ENCODE results near the gene SYTL4. TPM values are rescaled to one million over a fixed set of nuclear protein-coding genes. Genes with fewer than 3 reads are reported as not detected.

The SYTL4 gene
- polyA plus RNA-seq, 1 experiment = 3.3 TPM

- Histone ChIP-seq H3K27me3 (ENCODE audit: control insufficient read depth, insufficient read depth, low read length) (no peaks in the 10 kb centered on the region), H3K36me3 (ENCODE audit: control insufficient read depth, insufficient read depth, low read length) (no peaks in the 10 kb centered on the region), H3K4me3 (ENCODE audit: low read depth, low read length) (peak overlapping the region; percentile 68)
- no peak for TF ChIP-seq CTCF (IDR thresholded peaks at IDR 0.05; ENCODE audit: insufficient read depth, low read depth, low read length)
- no peak for DNase-seq (ENCODE audit: low read depth)
- ChIA-PET POLR2A (interaction anchor here (2.0 kb wide), 1 partner anchor 14 kb away, joined by 9 read pairs; no protein-coding TSS in a partner anchor), CTCF (interaction anchor here (0.7 to 2.6 kb wide), 8 partner anchors 9 to 130 kb away, joined by 3 to 18 read pairs (median 4); no protein-coding TSS in a partner anchor)
Measured at GRCh38 chrX:100635989-100636320, 96.0 kb downstream of the SYTL4 start.

GRCh38 chrX:100635040-100635439 is 96.9 kb downstream of the SYTL4 start:
- TF ChIP-seq CTCF (IDR thresholded peaks at IDR 0.05; ENCODE audit: insufficient read depth, low read depth, low read length) = no peak
- Histone ChIP-seq H3K36me3 (ENCODE audit: control insufficient read depth, insufficient read depth, low read length) (no peaks in the 10 kb centered on the region), H3K4me3 (ENCODE audit: low read depth, low read length) (no peak overlapping the region), H3K27me3 (ENCODE audit: control insufficient read depth, insufficient read depth, low read length) (no peaks in the 10 kb centered on the region)
- DNase-seq (ENCODE audit: low read depth) = no peak
- ChIA-PET POLR2A (no interaction called here), CTCF (interaction anchor here (1.0 kb wide), 1 partner anchor 8 kb away, joined by 4 read pairs; no protein-coding TSS in a partner anchor)

GRCh38 chrX:100625985-100626491 is 105.9 kb downstream of the SYTL4 start:
- POLR2A ChIA-PET = no interaction called here
- no peak for DNase-seq (ENCODE audit: low read depth)
- Histone ChIP-seq H3K27me3 (ENCODE audit: control insufficient read depth, insufficient read depth, low read length) (no peaks in the 10 kb centered on the region), H3K4me3 (ENCODE audit: low read depth, low read length) (no peak overlapping the region), H3K36me3 (ENCODE audit: control insufficient read depth, insufficient read depth, low read length) (no peaks in the 10 kb centered on the region)
- CTCF ChIA-PET = interaction anchor here (1.1 to 1.6 kb wide), 2 partner anchors 10 to 11 kb away, joined by 4 to 5 read pairs; partner anchors contain the start of gene TSPAN6
- TF ChIP-seq CTCF (IDR thresholded peaks at IDR 0.05; ENCODE audit: insufficient read depth, low read depth, low read length) = no peak

Other genes with a start within 250 kb of the SYTL4 start
- not detected in 2 replicates for gene TNMD, start 147.2 kb downstream of the SYTL4 start, polyA plus RNA-seq (2011; rRNA removed)
- 8.8 and 19.7 TPM in 2 replicates for gene TSPAN6, start 95.3 kb downstream of the SYTL4 start, polyA plus RNA-seq (2011; rRNA removed)
- gene SRPX2, start 87.9 kb downstream of the SYTL4 start, polyA plus RNA-seq (2011; rRNA removed) = 47.3 and 52.7 TPM in 2 replicates
- 20.4 and 21.4 TPM in 2 replicates for gene CSTF2, start 88.3 kb upstream of the SYTL4 start, polyA plus RNA-seq (2011; rRNA removed)
- gene NOX1, start 142.2 kb upstream of the SYTL4 start, polyA plus RNA-seq (2011; rRNA removed) = not detected in 2 replicates
- gene XKRX, start 196.8 kb upstream of the SYTL4 start, polyA plus RNA-seq (2011; rRNA removed) = 0.02 TPM in 1 of 2 replicates, not detected in the other
- not detected in 2 replicates for gene ARL13A, start 237.6 kb upstream of the SYTL4 start, polyA plus RNA-seq (2011; rRNA removed)

Data from BJ (cell line).